GM04504 (cell line): ENCODE measurements around the gene TUT1.
"Not testable (repeated sequence)": the region's sequence is repeated elsewhere in the genome, so short reads cannot be mapped to it uniquely, and the experiment has no call there.

ENCODE experiments used
- DNase-seq: peaks from one replicate; pipeline ENCODE4 v3.0.0-alpha.2; 2012; ENCODE audit warnings: low read depth

The TUT1 gene

DNA sequence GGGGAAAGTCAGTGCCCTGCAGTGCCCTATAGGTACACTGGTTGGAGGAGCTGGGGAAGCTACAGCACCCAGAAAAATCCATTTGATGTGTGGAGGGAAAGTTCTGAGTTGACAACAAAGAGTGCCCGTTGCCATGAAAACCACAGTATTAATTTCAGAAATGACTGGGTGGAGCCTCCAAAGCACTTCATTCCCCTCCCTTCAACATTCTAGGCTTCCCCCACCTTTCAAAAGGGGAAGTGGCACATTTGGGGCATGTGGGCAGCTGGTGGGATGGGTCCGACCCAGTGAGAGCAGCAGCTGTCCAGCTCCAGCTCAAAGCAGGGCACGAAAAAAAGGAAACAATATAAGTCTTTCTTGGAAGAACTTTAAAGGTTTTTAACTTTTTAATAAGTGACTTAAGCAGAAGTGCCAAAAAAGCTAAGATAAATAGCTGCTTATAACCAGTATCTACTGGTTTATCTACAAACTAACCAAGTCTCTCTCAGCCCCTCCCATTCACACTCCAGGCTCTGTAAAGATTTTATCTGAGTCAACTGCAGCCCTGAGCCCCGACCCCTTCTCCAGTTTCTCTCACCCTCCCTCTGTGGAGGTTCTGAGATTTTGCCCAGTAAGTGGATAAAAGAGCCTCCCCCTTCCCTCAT, 35.7 kb downstream of the TUT1 start:
- no peak for DNase-seq

GRCh38 chr11:62554387-62555167, 36.7 kb downstream of the TUT1 start:
- DNase-seq, result no peak

DNA sequence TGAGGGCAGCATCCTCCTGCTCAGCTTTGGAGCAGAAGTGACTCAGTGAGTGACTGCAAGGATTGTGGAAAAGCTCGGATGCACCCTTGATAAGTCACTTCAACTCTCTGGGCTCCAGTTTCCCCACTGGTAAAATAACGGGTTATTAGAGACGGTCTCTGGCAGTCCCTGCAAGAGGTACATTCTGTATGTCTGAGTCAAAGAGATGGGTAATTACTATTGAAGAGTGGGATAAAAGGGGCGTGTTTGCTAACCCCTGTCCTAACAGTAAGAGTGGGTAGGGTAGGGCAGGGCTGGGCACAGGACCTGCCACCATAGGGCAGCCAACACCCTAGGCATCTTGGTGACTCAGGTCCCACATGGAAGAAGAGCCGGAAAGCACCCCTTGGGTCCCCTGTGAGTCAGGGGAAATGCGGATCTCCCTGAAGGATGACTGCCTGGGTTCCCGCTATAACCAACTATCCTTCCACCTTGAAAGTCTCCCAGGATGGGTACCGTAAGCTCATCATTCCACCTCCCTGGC, 37.4 kb downstream of the TUT1 start:
- DNase-seq, result no peak

DNA sequence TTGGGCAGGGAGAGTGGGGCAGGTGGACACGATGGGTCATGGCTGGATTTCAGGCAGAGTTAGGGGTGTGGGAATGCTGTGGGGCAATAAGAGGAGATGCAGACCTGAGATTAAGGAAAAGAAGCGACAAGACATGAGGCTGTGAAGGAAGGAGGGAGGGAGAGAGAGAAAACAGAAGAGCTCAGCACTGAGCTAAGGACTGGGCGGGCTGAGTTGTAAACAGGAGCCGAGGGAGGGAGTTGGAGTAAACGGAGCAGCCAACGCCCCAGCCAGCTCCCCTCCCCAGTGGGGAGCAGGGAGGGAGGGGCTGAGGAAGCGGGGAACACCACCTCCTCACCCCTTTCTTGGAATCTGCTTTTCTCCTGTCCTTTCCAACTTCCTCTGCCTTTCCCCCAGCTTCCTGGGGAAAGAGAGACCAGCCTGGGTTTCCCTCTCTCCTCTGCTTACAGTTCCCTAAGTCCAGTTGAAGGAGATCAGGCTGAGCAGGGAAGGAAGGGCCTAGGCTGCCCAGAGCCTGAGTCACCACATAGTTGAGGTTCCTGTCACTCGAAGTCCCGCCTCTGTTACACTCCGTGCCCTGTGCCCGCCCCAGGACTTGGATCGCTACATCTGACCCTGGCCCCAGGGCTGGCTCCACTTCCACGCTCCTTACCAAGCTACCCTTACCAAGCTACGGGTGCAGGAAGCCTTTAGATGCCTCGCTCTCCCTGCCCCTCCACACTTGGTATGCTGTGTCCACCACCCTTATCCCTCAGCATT, 38.1 kb downstream of the TUT1 start:
- peak; percentile 90 for DNase-seq

GRCh38 chr11:62552485-62553079, 38.7 kb downstream of the TUT1 start:
- DNase-seq, result no peak

DNA sequence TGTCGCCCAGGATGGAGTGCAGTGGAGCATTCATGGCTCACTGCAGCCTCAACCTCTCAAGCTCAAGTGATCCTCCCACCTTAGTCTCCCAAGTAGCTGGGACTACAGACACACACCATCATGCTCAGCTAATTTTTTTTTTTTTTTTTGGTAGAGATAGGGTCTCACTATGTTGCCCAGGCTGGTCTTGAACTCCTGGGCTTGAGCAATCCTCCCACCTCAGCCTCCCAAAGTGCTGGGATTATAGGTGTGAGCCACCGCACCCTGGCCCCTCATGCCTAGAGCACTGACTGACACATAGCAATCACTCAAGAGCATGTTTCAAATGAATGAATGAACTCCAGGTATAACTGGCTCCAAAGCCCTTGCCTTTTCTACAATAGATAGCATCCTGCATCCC, 40.8 kb downstream of the TUT1 start:
- not testable (repeated sequence) for DNase-seq

DNA sequence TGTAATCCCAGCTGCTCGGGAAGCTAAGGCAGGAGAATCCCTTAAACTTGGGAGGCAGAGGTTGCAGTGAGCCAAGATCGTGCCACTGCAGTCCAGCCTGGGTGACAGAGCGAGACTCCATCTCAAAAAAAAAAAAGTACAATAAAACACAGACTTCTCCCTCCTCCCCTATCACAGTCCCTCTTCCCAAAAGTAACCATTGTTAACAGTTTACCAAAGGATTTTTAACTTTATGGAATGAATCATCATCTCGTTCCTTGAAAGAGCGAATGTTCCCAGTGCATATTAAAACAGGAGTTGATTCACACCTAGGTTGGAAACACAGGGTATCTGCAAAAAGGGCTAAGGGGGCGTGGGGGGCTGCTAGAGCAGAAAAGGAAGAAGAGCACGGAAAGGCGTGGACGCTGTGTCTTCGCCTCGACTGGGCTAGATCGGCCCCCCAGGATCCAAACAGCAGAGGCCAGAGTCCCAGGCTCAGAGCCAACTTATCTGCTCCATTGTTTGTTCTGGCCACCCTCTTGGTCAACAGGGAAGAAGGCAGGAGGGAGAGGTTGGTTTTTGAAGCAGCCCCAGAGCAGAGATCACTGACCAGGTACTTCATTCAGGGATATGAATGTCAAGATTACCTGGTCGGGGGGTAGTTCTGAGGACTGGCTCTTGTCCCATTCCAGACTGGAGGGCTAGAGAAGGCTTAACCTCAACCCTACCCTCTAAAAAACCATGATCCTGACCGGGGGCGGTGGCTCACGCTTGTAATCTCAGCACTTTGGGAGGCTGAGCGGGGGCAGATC, 42.6 kb downstream of the TUT1 start:
- no peak for DNase-seq

DNA sequence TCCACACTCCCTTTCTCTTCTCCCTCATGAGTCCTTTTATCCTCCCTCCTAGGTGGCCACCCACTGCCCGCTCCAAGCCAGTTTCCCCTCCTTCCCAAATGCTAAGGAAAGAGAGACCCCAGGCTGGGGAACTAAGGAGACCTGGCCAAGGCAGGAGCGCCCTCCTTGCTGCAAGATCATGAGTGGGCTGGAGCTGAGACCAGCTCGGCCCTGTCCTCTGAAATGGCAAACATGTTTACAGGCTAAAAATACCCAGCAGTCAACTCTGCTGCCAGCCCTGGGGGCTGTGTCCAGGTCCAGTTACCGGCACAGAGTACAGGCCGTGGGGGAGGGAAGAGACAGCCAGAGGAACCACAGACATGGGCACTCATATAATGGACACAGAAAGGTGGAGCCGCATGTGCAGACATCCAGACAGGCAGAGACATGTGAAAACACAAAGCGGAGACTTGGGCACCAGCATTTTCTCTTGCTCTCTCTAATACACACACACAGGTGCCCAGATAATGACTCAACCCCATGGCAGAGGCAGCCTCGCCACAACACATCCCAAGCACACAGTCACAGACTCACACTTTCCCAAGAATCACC, 43.5 kb downstream of the TUT1 start:
- no peak for DNase-seq

GRCh38 chr11:62546929-62547625, 44.2 kb downstream of the TUT1 start:
- DNase-seq, result no peak

GRCh38 chr11:62546244-62546928, 44.9 kb downstream of the TUT1 start, which contains the start of gene AHNAK:
TSS of gene AHNAK (minus strand) at chr11:62546806. CDS start at chr11:62536098, 10,708 bp downstream.
- DNase-seq, result no peak

DNA sequence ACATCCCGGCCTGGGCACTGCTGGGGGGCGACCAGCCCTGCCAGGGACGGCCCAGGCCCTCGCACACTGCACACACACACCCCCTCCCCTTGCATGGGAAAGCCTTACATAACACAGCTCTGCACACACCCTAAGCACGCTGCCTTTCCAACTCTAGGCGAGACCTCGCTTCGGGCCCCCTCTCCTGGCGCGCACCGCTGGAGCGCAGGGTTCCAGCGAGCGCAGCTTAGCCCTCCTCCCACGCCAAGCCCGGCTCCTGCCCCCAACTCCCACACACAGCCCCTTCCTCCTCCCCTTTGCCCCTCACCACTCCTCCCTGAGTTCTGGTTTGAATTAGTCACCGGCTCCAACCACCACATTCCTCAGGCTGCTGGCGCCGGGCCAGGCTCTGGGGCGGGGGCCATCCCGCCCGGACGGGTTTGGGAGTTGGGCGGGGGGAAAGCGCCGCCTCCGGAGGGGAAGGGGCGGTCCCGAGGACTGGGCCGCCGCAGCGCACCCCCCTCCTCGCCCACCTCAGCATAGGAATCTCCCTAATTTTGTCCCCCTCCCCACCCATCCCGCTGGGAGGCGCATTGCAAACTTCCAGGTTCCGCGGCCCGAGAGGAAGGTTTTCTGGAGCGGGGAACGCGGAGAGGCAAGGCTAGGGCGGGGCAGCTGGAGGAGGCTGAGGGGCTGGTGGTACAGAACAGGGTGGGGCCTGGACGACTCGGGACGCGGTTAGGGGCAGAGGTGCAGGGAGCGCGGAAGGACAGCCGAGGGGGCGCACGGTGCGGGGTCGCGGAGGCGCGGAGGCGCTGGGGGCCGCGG, 45.7 kb downstream of the TUT1 start:
- DNase-seq, result peak; percentile 84

- no peak for DNase-seq
Observed at GRCh38 chr11:62544581-62545436, 46.5 kb downstream of the TUT1 start.

- no peak for DNase-seq
Observed at GRCh38 chr11:62543680-62544444, 47.5 kb downstream of the TUT1 start.

GRCh38 chr11:62542750-62543567, 48.4 kb downstream of the TUT1 start:
- peak; percentile 70 for DNase-seq

GRCh38 chr11:62542111-62542745, 49.1 kb downstream of the TUT1 start:
- DNase-seq, result no peak
